Spleen (tissue), 3 donors: ENCODE data around the gene SRGAP1.

Experiments used
- POLR2A ChIP-seq, 3 donors: fragments of 450-650 bp; IDR thresholded peaks; one replicate each; pipeline ENCODE4 v1.5.1; 2017; ENCODE audit warnings: antibody characterized with exemption in 3 of 3, mild to moderate bottlenecking in 1 of 3
- POLR2AphosphoS5 ChIP-seq, 3 donors: sonication (generic); formaldehyde crosslinking; IDR thresholded peaks; one replicate each; pipeline ENCODE4 v1.5.1; 2017; ENCODE audit warnings: antibody characterized with exemption in 3 of 3

DNA sequence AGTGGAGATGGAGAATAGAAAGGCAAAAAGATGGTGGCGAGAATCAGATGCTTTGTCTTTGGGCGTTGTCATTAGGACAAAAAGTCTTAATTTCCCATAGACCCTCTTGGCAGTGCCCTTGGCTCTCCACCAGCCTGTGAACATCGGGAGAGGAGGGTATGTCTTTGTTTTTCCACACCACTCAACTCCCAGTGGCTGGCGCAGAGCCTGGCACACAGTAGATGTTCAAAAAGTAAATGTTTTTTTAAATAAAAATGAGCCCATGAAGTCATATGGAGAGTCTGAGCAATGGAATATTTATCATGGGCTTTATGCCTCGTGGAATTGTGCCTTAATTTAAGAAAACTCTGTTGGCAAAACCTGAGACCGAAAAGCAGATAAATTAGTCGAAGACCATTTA, 90.4 kb downstream of the SRGAP1 start:
- TF ChIP-seq POLR2AphosphoS5 (IDR thresholded peaks at IDR 0.05) (no peak), POLR2A (IDR thresholded peaks at IDR 0.05) (no peak)
